Upper lobe of left lung (tissue), 4 donors: ENCODE data around the gene PPP1R2B.

Experiments
- CTCF ChIP-seq, 6 experiments: fragments of 450-650 bp in 4 of 6; fragments of 200-600 bp in 2 of 6; sonication (generic) in 2 of 6; IDR thresholded peaks; one replicate each; pipeline ENCODE4 v1.5.1; 2016 to 2019; ENCODE audit warnings: antibody characterized with exemption in 6 of 6
- POLR2A ChIP-seq, 4 donors: fragments of 450-650 bp; IDR thresholded peaks; one replicate each; pipeline ENCODE4 v1.5.1; 2016 to 2017; ENCODE audit warnings: antibody characterized with exemption in 4 of 4, mild to moderate bottlenecking in 2 of 4
- POLR2AphosphoS5 ChIP-seq, 2 donors: sonication (generic); formaldehyde crosslinking; IDR thresholded peaks; one replicate each; pipeline ENCODE4 v1.5.1; 2017; ENCODE audit warnings: antibody characterized with exemption in 2 of 2

GRCh38 chr5:156824800-156825199 lies 25.3 kb upstream of the PPP1R2B start:
- TF ChIP-seq CTCF (IDR thresholded peaks at IDR 0.05) (peak in 3 of 6 experiments; percentile 10 to 23 (median 12)), POLR2A (IDR thresholded peaks at IDR 0.05) (no peak), POLR2AphosphoS5 (IDR thresholded peaks at IDR 0.05) (no peak)
